Measurements from ENCODE around the gene EARS2. TPM values are rescaled to one million over a fixed set of nuclear protein-coding genes. Genes with fewer than 3 reads are reported as not detected.
"Not testable (repeated sequence)": the region's sequence is repeated elsewhere in the genome, so short reads cannot be mapped to it uniquely, and the experiment has no call there.

Gene EARS2
- total RNA-seq, 1 donor from 2014 or later: 15.3 TPM

- no peaks in the 10 kb centered on the region for H3K9me3 ChIP-seq
- H3K4me3 ChIP-seq: no peak overlapping the region
- no peak for ATAC-seq
- peaks cover 43% of the 10 kb centered on the region for H3K36me3 ChIP-seq
- intact Hi-C loops (cut with DNase I): no loop called here
- no peak overlapping the region for H3K27ac ChIP-seq
- H3K4me1 ChIP-seq: peaks cover 12% of the 10 kb centered on the region
- no peaks in the 10 kb centered on the region for H3K27me3 ChIP-seq
- TF ChIP-seq CTCF (IDR thresholded peaks at IDR 0.05): no peak
- no peak for DNase-seq
Measured at GRCh38 chr16:23594186-23594585, 37.0 kb upstream of the EARS2 start.

- DNase-seq (no peak), ATAC-seq (no peak)
- no peak for TF ChIP-seq CTCF (IDR thresholded peaks at IDR 0.05)
- no peak overlapping the region for H3K27ac ChIP-seq
- H3K9me3 ChIP-seq: no peaks in the 10 kb centered on the region
- no peaks in the 10 kb centered on the region for H3K27me3 ChIP-seq
- intact Hi-C loops (cut with DNase I): no loop called here
- H3K4me1 ChIP-seq: peaks cover 10% of the 10 kb centered on the region
- H3K4me3 ChIP-seq: no peak overlapping the region
- H3K36me3 ChIP-seq: peaks cover 81% of the 10 kb centered on the region
Measured at GRCh38 chr16:23590181-23590580, 33.0 kb upstream of the EARS2 start.

- H3K4me1 ChIP-seq: no peaks in the 10 kb centered on the region
- H3K9me3 ChIP-seq: no peaks in the 10 kb centered on the region
- DNase-seq (no peak), ATAC-seq (no peak)
- peaks cover 84% of the 10 kb centered on the region for H3K36me3 ChIP-seq
- TF ChIP-seq CTCF (IDR thresholded peaks at IDR 0.05): no peak
- no peaks in the 10 kb centered on the region for H3K27me3 ChIP-seq
- H3K4me3 ChIP-seq: no peak overlapping the region
- no peak overlapping the region for H3K27ac ChIP-seq
- intact Hi-C loops (cut with DNase I): no loop called here
Measured at GRCh38 chr16:23587726-23588125, 30.6 kb upstream of the EARS2 start.

DNA sequence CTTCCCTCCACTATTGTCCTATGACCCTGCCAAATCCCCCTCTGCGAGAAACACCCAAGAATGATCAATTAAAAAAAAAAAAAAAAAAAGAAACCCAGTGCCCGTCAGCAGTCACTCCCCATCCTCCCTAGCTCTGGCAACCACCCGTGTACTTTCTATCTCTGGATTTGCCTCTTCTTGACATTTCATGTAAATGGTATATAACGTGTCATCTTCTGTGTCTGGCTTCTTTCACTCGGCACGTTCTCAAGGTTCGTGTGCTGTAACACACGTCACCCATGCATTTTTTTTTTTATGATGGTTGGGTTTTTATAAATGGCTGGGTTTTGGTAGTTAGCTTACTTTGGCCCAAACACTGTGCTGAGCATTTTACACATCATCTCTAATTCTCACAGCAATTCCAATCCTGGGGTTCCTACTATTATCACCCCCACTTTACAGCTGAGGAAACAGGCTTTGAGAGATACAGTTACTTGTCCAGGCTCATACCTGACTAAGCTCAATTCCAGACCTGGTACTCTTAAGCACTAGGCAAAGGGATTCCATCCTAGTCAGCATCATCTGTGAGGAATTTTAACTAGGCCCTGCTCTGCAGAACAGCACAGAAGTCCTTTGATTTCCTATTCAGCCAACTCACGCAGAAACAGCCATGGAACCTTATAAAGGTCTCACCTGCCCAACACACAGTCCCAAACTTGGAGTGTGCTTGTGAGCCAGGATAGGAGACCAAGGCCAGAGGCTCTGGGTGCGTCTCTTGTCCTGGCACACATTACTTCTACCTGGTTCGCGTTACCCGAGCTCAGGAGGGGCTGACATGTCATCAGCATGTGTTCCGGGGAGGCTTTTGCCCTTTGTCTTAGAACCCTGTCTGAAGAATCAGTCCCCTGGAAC is 27.3 kb upstream of the EARS2 start:
- Histone ChIP-seq H3K4me1 (no peaks in the 10 kb centered on the region), H3K27ac (no peak overlapping the region), H3K27me3 (no peaks in the 10 kb centered on the region), H3K9me3 (no peaks in the 10 kb centered on the region), H3K4me3 (no peak overlapping the region), H3K36me3 (peaks cover 82% of the 10 kb centered on the region)
- no peak for TF ChIP-seq CTCF (IDR thresholded peaks at IDR 0.05)
- no peak for ATAC-seq
- intact Hi-C loops (cut with DNase I): no loop called here
- DNase-seq: no peak

DNA sequence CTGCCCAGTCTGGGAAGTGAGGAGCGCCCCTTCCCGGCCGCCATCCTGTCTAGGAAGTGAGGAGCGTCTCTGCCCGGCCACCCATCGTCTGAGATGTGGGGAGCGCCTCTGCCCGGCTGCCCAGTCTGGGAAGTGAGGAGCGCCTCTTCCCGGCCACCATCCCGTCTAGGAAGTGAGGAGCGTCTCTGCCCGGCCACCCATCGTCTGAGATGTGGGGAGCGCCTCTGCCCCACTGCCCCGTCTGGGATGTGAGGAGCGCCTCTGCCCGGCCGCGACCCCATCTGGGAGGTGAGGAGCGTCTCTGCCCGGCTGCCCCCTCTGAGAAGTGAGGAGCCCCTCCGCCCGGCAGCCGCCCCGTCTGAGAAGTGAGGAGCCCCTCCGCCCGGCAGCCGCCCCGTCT is 26.1 kb upstream of the EARS2 start:
- H3K4me3 ChIP-seq; H3K9me3 ChIP-seq; intact Hi-C loops (cut with DNase I); DNase-seq; H3K27me3 ChIP-seq; H3K27ac ChIP-seq; ATAC-seq; H3K4me1 ChIP-seq: not testable (repeated sequence)
- H3K36me3 ChIP-seq: peaks cover 80% of the 10 kb centered on the region

GRCh38 chr16:23581764-23582163 is 24.6 kb upstream of the EARS2 start:
- Histone ChIP-seq H3K4me1 (peaks cover 4% of the 10 kb centered on the region), H3K27me3 (no peaks in the 10 kb centered on the region), H3K4me3 (no peak overlapping the region), H3K27ac (no peak overlapping the region), H3K9me3 (no peaks in the 10 kb centered on the region), H3K36me3 (peaks cover 74% of the 10 kb centered on the region)
- no peak for ATAC-seq
- intact Hi-C loops (cut with DNase I): no loop called here
- no peak for DNase-seq
- TF ChIP-seq CTCF (IDR thresholded peaks at IDR 0.05): no peak

Data from upper lobe of right lung (tissue), 1 donor.